ENCODE data around the gene MRPS22.

MRPS22 gene

DNA sequence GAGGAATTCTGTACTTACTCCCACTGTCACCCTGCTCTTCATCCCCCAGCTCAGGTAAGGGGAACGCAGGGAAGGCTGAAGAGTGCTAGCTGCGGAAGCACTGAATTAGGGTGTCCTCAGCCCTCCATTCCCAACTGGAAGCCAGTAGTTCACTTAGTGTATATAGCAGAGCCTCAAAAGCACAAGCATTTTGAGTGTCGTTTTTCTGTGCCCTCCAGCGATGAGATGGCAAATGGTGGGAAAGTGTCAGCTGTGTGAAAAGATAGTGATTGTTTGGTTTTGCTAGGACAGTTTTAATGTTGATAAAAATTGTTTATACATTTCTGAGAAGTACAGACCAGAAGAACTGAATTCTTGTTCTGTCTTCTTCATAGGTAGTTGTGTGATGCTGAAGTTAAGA is 10.8 kb downstream of the MRPS22 start:
- TF ChIP-seq CTCF (IDR thresholded peaks at IDR 0.05; ENCODE audit: low read depth, low read length): no peak
- no peaks in the 10 kb centered on the region for H3K27me3 ChIP-seq
- H3K4me1 ChIP-seq: 0 out of 2 replicates have a peak, but pooled peaks cover 4% of the 10 kb centered on the region
- no peaks in the 10 kb centered on the region for H3K9me3 ChIP-seq
- DNase-seq: no peak
- peaks cover 88% of the 10 kb centered on the region for H3K36me3 ChIP-seq
- H3K4me3 ChIP-seq (ENCODE audit: low read depth, low read length): no peak overlapping the region

DNA sequence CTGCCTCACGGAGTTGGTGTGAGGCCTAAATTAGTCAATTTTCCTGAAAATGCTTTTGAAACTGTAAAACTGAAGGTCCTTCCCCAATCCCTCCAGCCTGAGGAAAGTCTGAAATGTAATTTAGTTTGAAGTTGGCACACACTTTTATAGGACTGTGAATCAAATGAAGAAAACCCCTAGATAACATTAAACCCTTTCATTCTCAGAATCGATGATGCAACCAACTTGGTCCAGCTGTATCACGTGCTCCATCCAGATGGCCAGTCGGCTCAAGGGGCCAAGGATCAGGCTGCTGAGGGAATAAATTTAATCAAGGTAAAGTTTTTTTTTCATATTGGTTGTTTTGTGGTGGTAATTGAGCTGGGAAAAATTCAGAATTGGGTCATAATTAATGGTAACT is 11.7 kb downstream of the MRPS22 start:
- no peak overlapping the region for H3K4me3 ChIP-seq (ENCODE audit: low read depth, low read length)
- TF ChIP-seq CTCF (IDR thresholded peaks at IDR 0.05; ENCODE audit: low read depth, low read length): no peak
- no peaks in the 10 kb centered on the region for H3K27me3 ChIP-seq
- H3K9me3 ChIP-seq: no peaks in the 10 kb centered on the region
- 0 out of 2 replicates have a peak, but pooled peaks cover 4% of the 10 kb centered on the region for H3K4me1 ChIP-seq
- peaks cover 89% of the 10 kb centered on the region for H3K36me3 ChIP-seq
- no peak for DNase-seq

GRCh38 chr3:139355891-139356290 is 12.1 kb downstream of the MRPS22 start:
- Histone ChIP-seq H3K36me3 (peaks cover 89% of the 10 kb centered on the region), H3K4me1 (0 out of 2 replicates have a peak, but pooled peaks cover 4% of the 10 kb centered on the region), H3K4me3 (ENCODE audit: low read depth, low read length) (no peak overlapping the region), H3K27me3 (no peaks in the 10 kb centered on the region), H3K9me3 (no peaks in the 10 kb centered on the region)
- DNase-seq: no peak
- no peak for TF ChIP-seq CTCF (IDR thresholded peaks at IDR 0.05; ENCODE audit: low read depth, low read length)

- no peak overlapping the region for H3K4me3 ChIP-seq (ENCODE audit: low read depth, low read length)
- no peak for DNase-seq
- TF ChIP-seq CTCF (IDR thresholded peaks at IDR 0.05; ENCODE audit: low read depth, low read length): no peak
- no peaks in the 10 kb centered on the region for H3K27me3 ChIP-seq
- no peaks in the 10 kb centered on the region for H3K9me3 ChIP-seq
- 0 out of 2 replicates have a peak, but pooled peaks cover 4% of the 10 kb centered on the region for H3K4me1 ChIP-seq
- H3K36me3 ChIP-seq: peaks cover 90% of the 10 kb centered on the region
These were observed 14.1 kb downstream of the MRPS22 start for GRCh38 chr3:139357899-139358298.

DNA sequence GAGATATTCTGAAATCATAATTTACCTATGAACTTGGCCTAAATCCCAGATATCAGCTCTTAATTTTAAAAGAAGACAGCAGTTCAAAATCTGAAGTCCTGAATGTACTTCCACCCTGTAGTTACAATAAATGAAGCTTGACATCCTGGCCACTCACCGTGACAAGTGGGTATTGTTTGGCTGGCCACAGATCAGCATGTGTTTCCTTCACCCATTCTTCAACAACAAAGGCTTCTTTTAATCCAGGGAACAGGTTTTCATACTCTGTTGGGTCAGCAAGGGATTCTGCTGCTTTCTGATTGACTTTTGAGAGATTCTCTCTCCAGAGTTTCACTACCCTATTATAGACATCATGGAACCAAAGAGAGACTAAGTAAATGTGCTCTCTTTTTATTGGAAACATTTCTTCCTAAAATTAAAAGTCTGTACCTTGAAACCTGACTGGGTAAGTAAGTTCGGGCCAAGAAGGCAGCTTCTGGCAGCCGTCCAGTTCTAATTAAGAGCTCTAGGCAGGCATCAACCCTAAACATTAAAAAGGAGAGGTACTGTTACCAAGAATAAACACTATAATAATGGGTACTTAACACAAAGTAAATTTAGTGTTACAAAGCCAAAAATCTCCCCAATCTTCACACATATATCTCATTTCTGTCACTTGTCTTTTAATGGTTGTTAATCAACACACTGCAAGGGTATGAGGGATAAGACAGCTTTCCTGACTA is 15.2 kb downstream of the MRPS22 start:
- Histone ChIP-seq H3K27me3 (no peaks in the 10 kb centered on the region), H3K4me3 (ENCODE audit: low read depth, low read length) (no peak overlapping the region), H3K4me1 (0 out of 2 replicates have a peak, but pooled peaks cover 4% of the 10 kb centered on the region), H3K9me3 (no peaks in the 10 kb centered on the region), H3K36me3 (peaks cover 94% of the 10 kb centered on the region)
- no peak for TF ChIP-seq CTCF (IDR thresholded peaks at IDR 0.05; ENCODE audit: low read depth, low read length)
- DNase-seq: no peak

GRCh38 chr3:139361276-139361675 is 17.5 kb downstream of the MRPS22 start:
- Histone ChIP-seq H3K36me3 (peaks cover 94% of the 10 kb centered on the region), H3K27me3 (no peaks in the 10 kb centered on the region), H3K9me3 (no peaks in the 10 kb centered on the region), H3K4me3 (ENCODE audit: low read depth, low read length) (no peak overlapping the region), H3K4me1 (0 out of 2 replicates have a peak, but pooled peaks cover under 1% of the 10 kb centered on the region)
- TF ChIP-seq CTCF (IDR thresholded peaks at IDR 0.05; ENCODE audit: low read depth, low read length): no peak
- no peak for DNase-seq
